ENCODE measurements around the gene GIPC1. TPM values are rescaled to one million over a fixed set of nuclear protein-coding genes. Genes with fewer than 3 reads are reported as not detected.

The GIPC1 gene
- total RNA-seq, 1 donor from 2014 or later, result 81.0 TPM

DNA sequence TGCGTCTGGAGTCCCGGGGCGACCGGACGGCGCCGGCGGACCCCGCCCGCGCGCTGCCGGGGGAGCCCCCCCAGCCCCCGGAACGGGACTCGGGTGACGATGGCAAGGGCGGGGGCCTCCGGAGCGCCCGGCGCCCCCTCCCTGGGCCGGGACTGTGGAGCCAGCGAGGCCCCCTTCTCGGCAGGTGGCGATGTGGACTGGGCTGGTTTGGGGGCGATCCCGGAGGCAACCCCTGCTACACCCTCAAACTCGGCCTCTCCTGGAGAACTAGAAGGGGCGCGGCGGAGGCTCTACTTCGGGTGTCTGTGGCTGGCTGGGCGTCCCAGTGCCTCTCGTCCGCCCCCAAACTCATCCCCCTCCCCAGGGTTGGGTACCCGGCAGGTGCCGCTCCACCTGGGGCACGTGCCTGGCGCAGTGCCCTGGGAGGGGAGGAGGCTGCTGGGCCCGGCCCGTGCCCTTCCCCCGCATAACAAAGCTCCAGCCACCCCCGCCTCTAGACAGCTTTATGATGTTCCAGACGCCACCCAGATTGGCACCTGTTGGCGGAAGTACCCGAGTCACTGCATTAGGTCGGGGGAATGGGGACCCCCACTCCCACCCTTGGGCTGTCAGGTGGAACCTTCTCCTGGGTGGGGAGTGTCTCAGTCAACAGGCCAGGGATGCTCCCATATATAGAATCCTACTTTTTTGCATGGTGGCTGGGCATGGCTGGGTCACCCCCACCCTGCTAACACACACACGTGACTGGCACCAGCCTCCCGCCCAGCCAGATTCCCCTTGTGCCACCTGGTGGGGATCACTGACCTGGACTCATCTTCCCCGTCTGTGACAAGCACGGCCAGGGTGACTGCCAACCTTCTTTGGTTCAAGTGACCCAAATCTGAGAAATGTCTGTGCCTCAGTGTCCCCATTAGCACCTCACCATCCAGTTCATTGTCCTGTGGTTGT is 62.1 kb downstream of the GIPC1 start:
- intact Hi-C loops (cut with DNase I), result no loop called here
- peak overlapping the region; percentile 91 for H3K27ac ChIP-seq
- no peaks in the 10 kb centered on the region for H3K9me3 ChIP-seq
- no peak for TF ChIP-seq POLR2A (IDR thresholded peaks at IDR 0.05)
- TF ChIP-seq CTCF (IDR thresholded peaks at IDR 0.05), result no peak
- no peak for TF ChIP-seq POLR2AphosphoS5 (IDR thresholded peaks at IDR 0.05; ENCODE audit: insufficient read depth in 1 of 2, low read depth in 1 of 2)
- DNase-seq (ENCODE audit: extremely low spot score in 2 of 2), result no peak
- H3K4me3 ChIP-seq, result peak overlapping the region; percentile 85 to 96
- H3K36me3 ChIP-seq, result no peaks in the 10 kb centered on the region
- H3K27me3 ChIP-seq, result no peaks in the 10 kb centered on the region
- peaks cover 42% of the 10 kb centered on the region for H3K4me1 ChIP-seq

DNA sequence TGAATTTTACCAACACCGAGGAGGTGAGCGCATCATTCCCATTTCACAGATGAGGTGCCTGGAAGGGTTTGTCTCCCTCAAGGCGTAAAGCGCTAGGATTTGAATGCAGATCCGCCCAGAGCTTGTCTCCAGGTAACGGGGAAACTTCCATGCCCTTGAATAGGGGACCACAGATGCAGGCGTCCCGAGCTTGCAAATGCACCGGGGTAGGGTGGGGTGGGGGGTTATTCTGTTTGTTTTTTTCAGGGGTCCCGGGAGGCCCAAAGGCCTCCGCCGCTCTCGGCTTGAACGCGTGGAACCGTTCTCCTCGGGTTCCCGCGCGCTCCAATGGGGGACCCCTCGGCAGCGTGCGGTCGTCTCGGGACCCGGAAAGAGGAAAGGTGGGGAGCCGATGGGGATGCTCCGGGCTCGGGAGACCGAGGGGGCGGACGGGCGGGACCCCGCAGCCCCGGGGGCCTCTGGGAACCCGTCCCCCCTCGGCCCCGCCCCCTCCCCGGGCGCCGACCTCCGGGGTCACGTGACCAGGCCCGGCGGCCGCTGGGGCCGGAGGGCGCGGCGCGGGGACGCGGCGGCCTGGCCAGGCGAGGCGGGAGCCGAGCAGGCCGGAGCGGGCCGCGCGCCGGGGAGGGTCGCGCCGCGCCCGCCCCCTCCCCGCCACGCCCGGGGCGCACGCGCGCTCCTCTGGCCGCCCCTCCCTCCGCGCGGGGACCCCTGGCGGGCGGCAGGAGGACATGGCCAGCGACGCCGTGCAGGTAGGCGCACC is 63.0 kb downstream of the GIPC1 start, which contains the start of gene PKN1:
Gene PKN1 (plus strand): TSS at position 516 of the 763 bp plus-strand sequence. CDS start 216 bp downstream, at position 732.
- intact Hi-C loops (cut with DNase I), result no loop called here
- Histone ChIP-seq H3K36me3 (no peaks in the 10 kb centered on the region), H3K27me3 (no peaks in the 10 kb centered on the region), H3K4me3 (peak within 1 kb of the TSS; percentile 85 to 96), H3K27ac (peak within 1 kb of the TSS; percentile 91), H3K9me3 (no peaks in the 10 kb centered on the region), H3K4me1 (peaks cover 37% of the 10 kb centered on the region)
- TF ChIP-seq CTCF (IDR thresholded peaks at IDR 0.05) (no peak), POLR2AphosphoS5 (IDR thresholded peaks at IDR 0.05; ENCODE audit: insufficient read depth in 1 of 2, low read depth in 1 of 2) (no peak), POLR2A (IDR thresholded peaks at IDR 0.05) (no peak)
- DNase-seq (ENCODE audit: extremely low spot score in 2 of 2), result no peak

DNA sequence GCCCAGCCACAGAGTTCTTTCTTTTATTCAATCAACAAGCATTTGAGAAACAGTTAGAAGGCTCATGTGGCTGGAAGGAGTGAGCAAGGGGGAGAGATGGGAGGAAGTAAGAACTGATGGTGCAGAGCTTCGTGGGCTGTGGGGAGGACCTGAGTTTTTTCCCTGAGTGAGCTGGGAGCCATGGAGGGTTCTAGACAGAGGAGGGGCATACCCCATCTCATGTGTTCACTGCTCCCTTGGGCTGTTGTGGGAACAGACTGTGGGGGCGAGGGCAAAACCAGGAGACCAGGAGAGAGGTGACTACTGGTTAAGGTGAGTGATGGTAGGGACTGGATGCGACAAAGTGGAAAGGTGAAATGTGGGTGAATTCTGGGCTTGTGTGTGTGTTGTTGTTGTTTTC is 65.2 kb downstream of the GIPC1 start:
- no peak overlapping the region for H3K27ac ChIP-seq
- H3K36me3 ChIP-seq, result no peaks in the 10 kb centered on the region
- no peak for DNase-seq (ENCODE audit: extremely low spot score in 2 of 2)
- no peak for TF ChIP-seq POLR2A (IDR thresholded peaks at IDR 0.05)
- TF ChIP-seq POLR2AphosphoS5 (IDR thresholded peaks at IDR 0.05; ENCODE audit: insufficient read depth in 1 of 2, low read depth in 1 of 2), result no peak
- no peak for TF ChIP-seq CTCF (IDR thresholded peaks at IDR 0.05)
- intact Hi-C loops (cut with DNase I), result no loop called here
- H3K9me3 ChIP-seq, result no peaks in the 10 kb centered on the region
- peaks cover 32% of the 10 kb centered on the region for H3K4me1 ChIP-seq
- no peak overlapping the region for H3K4me3 ChIP-seq
- no peaks in the 10 kb centered on the region for H3K27me3 ChIP-seq

- Histone ChIP-seq H3K27ac (no peak overlapping the region), H3K4me1 (peaks cover 16% of the 10 kb centered on the region), H3K4me3 (no peak overlapping the region), H3K36me3 (no peaks in the 10 kb centered on the region), H3K9me3 (no peaks in the 10 kb centered on the region), H3K27me3 (no peaks in the 10 kb centered on the region)
- intact Hi-C loops (cut with DNase I), result no loop called here
- TF ChIP-seq POLR2A (IDR thresholded peaks at IDR 0.05), result no peak
- no peak for TF ChIP-seq CTCF (IDR thresholded peaks at IDR 0.05)
- TF ChIP-seq POLR2AphosphoS5 (IDR thresholded peaks at IDR 0.05; ENCODE audit: insufficient read depth in 1 of 2, low read depth in 1 of 2), result no peak
- no peak for DNase-seq (ENCODE audit: extremely low spot score in 2 of 2)
Measured at GRCh38 chr19:14428882-14429416, 67.0 kb downstream of the GIPC1 start.

MicroRNAs within 50 kb of the gene (microRNA counts, 767-probe panel; counts per million panel counts)
- microRNA hsa-miR-639, result 238 to 261 counts per million in 2 donors

Small RNA genes lying within 50 kb of the gene (microRNA-seq; reads per million reads assigned to microRNA genes)
- gene MIR639 (ENCODE audit: borderline number of aligned reads, borderline replicate concordance), result not detected

Small RNA genes lying within 50 kb of the gene (small RNA-seq; reads per million reads assigned to genes)
- not detected for gene SNRPGP15

Other genes starting within 250 kb of the GIPC1 start
- 43.5 TPM for gene ADGRE5, start 114.7 kb downstream of the GIPC1 start, total RNA-seq
- gene DDX39A, start 76.8 kb downstream of the GIPC1 start, total RNA-seq, result 81.8 TPM
- gene PKN1, start 62.8 kb downstream of the GIPC1 start, total RNA-seq, result 72.7 TPM
- gene PTGER1, start 20.8 kb downstream of the GIPC1 start, total RNA-seq, result not detected
- 164 TPM for gene DNAJB1, start 22.3 kb upstream of the GIPC1 start, total RNA-seq
- gene TECR, start 33.5 kb upstream of the GIPC1 start, total RNA-seq, result 110 TPM
- gene NDUFB7, start 75.9 kb upstream of the GIPC1 start, total RNA-seq, result 375 TPM
- gene CLEC17A, start 87.0 kb upstream of the GIPC1 start, total RNA-seq, result not detected
- not detected for gene ADGRE3, start 178.7 kb upstream of the GIPC1 start, total RNA-seq
- gene ZNF333, start 193.9 kb upstream of the GIPC1 start, total RNA-seq, result 19.9 TPM

All from vagina (tissue), 2 donors.